Measurements from ENCODE around the gene PIP4K2C.
"Not testable (repeated sequence)": the region's sequence is repeated elsewhere in the genome, so short reads cannot be mapped to it uniquely, and the experiment has no call there.

Gene PIP4K2C

GRCh38 chr12:57641699-57642442 is 50.9 kb downstream of the PIP4K2C start:
- no peak for DNase-seq

- DNase-seq = not testable (repeated sequence)
Observed at GRCh38 chr12:57645990-57646658, 55.1 kb downstream of the PIP4K2C start.

GRCh38 chr12:57646659-57647049 is 55.7 kb downstream of the PIP4K2C start:
- DNase-seq = not testable (repeated sequence)
